Colonic mucosa (tissue), 4 donors: Measurements from ENCODE around the gene SSH3. TPM values are rescaled to one million over a fixed set of nuclear protein-coding genes. Genes with fewer than 3 reads are reported as not detected.

ENCODE experiments used
- DNase-seq: peaks from one replicate; pipeline ENCODE4 v3.0.0-alpha.2; 2020
- H3K27ac ChIP-seq: fragments of 200-600 bp; one replicate; pipeline ENCODE4 v1.8.0; 2021
- H3K27me3 ChIP-seq: fragments of 200-600 bp; one replicate; pipeline ENCODE4 v1.8.0; 2021
- H3K36me3 ChIP-seq: fragments of 200-600 bp; one replicate; pipeline ENCODE4 v1.8.0; 2021
- H3K4me1 ChIP-seq: fragments of 200-600 bp; one replicate; pipeline ENCODE4 v1.8.0; 2021; ENCODE audit warnings: mild to moderate bottlenecking
- H3K4me3 ChIP-seq: fragments of 200-600 bp; one replicate; pipeline ENCODE4 v1.8.0; 2021
- H3K9ac ChIP-seq, 2 donors: one replicate each; pipeline ENCODE4 v1.7.0; 2013; ENCODE audit warnings: control low read depth in 2 of 2, low read depth in 2 of 2, low read length in 2 of 2
- H3K9me3 ChIP-seq: fragments of 200-600 bp; one replicate; pipeline ENCODE4 v1.8.0; 2021
- CTCF ChIP-seq: fragments of 200-600 bp; IDR thresholded peaks from one replicate; pipeline ENCODE4 v1.8.0; 2022; ENCODE audit warnings: antibody characterized with exemption, mild to moderate bottlenecking
- intact Hi-C: fragments of 100-400 bp; cut with DNase I; formaldehyde crosslinking; loops from one replicate; pipeline ENCODE4 v1.14.1; 2022
- total RNA-seq, 2 donors: library from RNA; stranded (reverse); fragmentation: NEBNext Ultra II Directional in 1 of 2; extraction: Animal tissue kit (Norgen Biotek cat#: 25700) in 1 of 2; gene quantifications; one replicate each; pipeline ENCODE4 v1.2.1, GENCODE V29; 2021
- donor health status: healthy.
- donor health status: DM: no; HTN: no; CAD: no.
- donor health status: DM: no; HTN: no; CAD: no.

The SSH3 gene
- total RNA-seq, 2 donors from 2014 or later: 69.7 to 81.7 TPM

GRCh38 chr11:67280341-67280787, 23.0 kb upstream of the SSH3 start:
- intact Hi-C loops: no loop called here
- Histone ChIP-seq H3K27ac (no peak overlapping the region), H3K9me3 (no peaks in the 10 kb centered on the region), H3K4me1 (peaks cover 33% of the 10 kb centered on the region), H3K9ac (peak overlapping the region in 1 of 2 donors; percentile 19), H3K4me3 (no peak overlapping the region), H3K27me3 (no peaks in the 10 kb centered on the region), H3K36me3 (peaks cover 49% of the 10 kb centered on the region)
- no peak for DNase-seq
- no peak for TF ChIP-seq CTCF

- no peak overlapping the region for H3K27ac ChIP-seq
- no peak overlapping the region for H3K9ac ChIP-seq
- intact Hi-C loops: no loop called here
- H3K4me3 ChIP-seq: no peak overlapping the region
- peaks cover 28% of the 10 kb centered on the region for H3K4me1 ChIP-seq
- DNase-seq: no peak
- TF ChIP-seq CTCF: no peak
- H3K36me3 ChIP-seq: peaks cover 55% of the 10 kb centered on the region
- no peaks in the 10 kb centered on the region for H3K9me3 ChIP-seq
- no peaks in the 10 kb centered on the region for H3K27me3 ChIP-seq
Measured at GRCh38 chr11:67280788-67281551, 22.4 kb upstream of the SSH3 start.

GRCh38 chr11:67281552-67282150, 21.7 kb upstream of the SSH3 start:
- no peaks in the 10 kb centered on the region for H3K27me3 ChIP-seq
- H3K4me3 ChIP-seq: no peak overlapping the region
- DNase-seq: no peak
- peaks cover 22% of the 10 kb centered on the region for H3K4me1 ChIP-seq
- no peaks in the 10 kb centered on the region for H3K9me3 ChIP-seq
- H3K36me3 ChIP-seq: peaks cover 55% of the 10 kb centered on the region
- no peak overlapping the region for H3K9ac ChIP-seq
- H3K27ac ChIP-seq: no peak overlapping the region
- intact Hi-C loops: no loop called here
- no peak for TF ChIP-seq CTCF

GRCh38 chr11:67282155-67282875, 21.0 kb upstream of the SSH3 start:
- Histone ChIP-seq H3K27ac (peak overlapping the region; percentile 33), H3K9ac (no peak overlapping the region), H3K4me1 (peaks cover 16% of the 10 kb centered on the region), H3K9me3 (no peaks in the 10 kb centered on the region), H3K36me3 (peaks cover 55% of the 10 kb centered on the region), H3K27me3 (no peaks in the 10 kb centered on the region), H3K4me3 (no peak overlapping the region)
- intact Hi-C loops: no loop called here
- no peak for DNase-seq
- TF ChIP-seq CTCF: no peak

- H3K27me3 ChIP-seq: no peaks in the 10 kb centered on the region
- peaks cover 15% of the 10 kb centered on the region for H3K4me1 ChIP-seq
- H3K9ac ChIP-seq: no peak overlapping the region
- intact Hi-C loops: no loop called here
- no peak for DNase-seq
- H3K9me3 ChIP-seq: no peaks in the 10 kb centered on the region
- H3K4me3 ChIP-seq: no peak overlapping the region
- no peak for TF ChIP-seq CTCF
- peaks cover 55% of the 10 kb centered on the region for H3K36me3 ChIP-seq
- peak overlapping the region; percentile 33 for H3K27ac ChIP-seq
Measured at GRCh38 chr11:67282876-67283371, 20.4 kb upstream of the SSH3 start.
